ENCODE data around the gene PDE3A.

- no peak for TF ChIP-seq POLR2A (IDR thresholded peaks at IDR 0.05)
- TF ChIP-seq CTCF (IDR thresholded peaks at IDR 0.05), result no peak
Measured at GRCh38 chr12:20546267-20546666, 177.9 kb downstream of the PDE3A start.
